Neural cell (in vitro differentiated cells): ENCODE results near the gene SKIDA1. TPM values are rescaled to one million over a fixed set of nuclear protein-coding genes. Genes with fewer than 3 reads are reported as not detected.
A peak's percentile ranks its signal among the peaks of the same experiment; 100 is the strongest.

Experiments
- H2AFZ ChIP-seq: fragments of 200-600, 300-800 bp; sonication (generic), shearing (Covaris generic); 2 replicates; pipeline ENCODE4 v1.6.0; 2014; ENCODE audit warnings: low read depth, mild to moderate bottlenecking, antibody characterized with exemption, low read length, moderate library complexity
- H3F3A ChIP-seq: fragments of 200-600 bp; shearing (Covaris generic); 2 replicates; pipeline ENCODE4 v1.6.1; 2016; ENCODE audit warnings: mild to moderate bottlenecking, moderate library complexity, mixed read lengths, antibody characterized with exemption, low read length; ENCODE audit not compliant: insufficient read depth, poor library complexity, severe bottlenecking
- H3K27ac ChIP-seq: fragments of 200-600, 300-800 bp; sonication (generic), shearing (Covaris generic); 2 replicates; pipeline ENCODE4 v1.5.1; 2014; ENCODE audit warnings: mild to moderate bottlenecking, low read length, moderate library complexity
- H3K27me3 ChIP-seq: fragments of 300-800, 200-600 bp; sonication (generic), shearing (Covaris generic); 2 replicates; pipeline ENCODE4 v1.6.0; 2014; ENCODE audit warnings: mild to moderate bottlenecking, low read depth, low read length, moderate library complexity; ENCODE audit not compliant: insufficient read depth
- H3K36me3 ChIP-seq: fragments of 300-800, 200-600 bp; sonication (generic), shearing (Covaris generic); 2 replicates; pipeline ENCODE4 v1.5.1; 2014; ENCODE audit warnings: mild to moderate bottlenecking, antibody characterized with exemption, low read length, moderate library complexity; ENCODE audit not compliant: insufficient read depth
- H3K4me2 ChIP-seq: fragments of 300-800, 200-600 bp; sonication (generic), shearing (Covaris generic); 2 replicates; pipeline ENCODE4 v1.6.0; 2014; ENCODE audit warnings: mild to moderate bottlenecking, low read length
- H3K4me3 ChIP-seq: fragments of 300-800, 200-600 bp; sonication (generic), shearing (Covaris generic); 2 replicates; pipeline ENCODE4 v1.5.1; 2014; ENCODE audit warnings: mild to moderate bottlenecking, low read length, moderate library complexity
- H3K79me2 ChIP-seq: fragments of 200-600 bp; shearing (Covaris generic); replicated peaks from 2 replicates; pipeline ENCODE4 v1.6.0; 2014; ENCODE audit warnings: mild to moderate bottlenecking, low read length, moderate library complexity; ENCODE audit not compliant: insufficient read depth
- H3K9ac ChIP-seq: fragments of 300-800, 200-600 bp; sonication (generic), shearing (Covaris generic); 2 replicates; pipeline ENCODE4 v1.6.1; 2016; ENCODE audit warnings: mild to moderate bottlenecking, low read length, mixed read lengths
- H3K9me2 ChIP-seq: fragments of 200-600 bp; shearing (Covaris generic); 2 replicates; pipeline ENCODE4 v1.6.1; 2016; ENCODE audit warnings: mild to moderate bottlenecking, low read length, mixed read lengths; ENCODE audit not compliant: insufficient read depth
- H3K9me3 ChIP-seq: fragments of 200-600, 300-800 bp; sonication (generic), shearing (Covaris generic); 2 replicates; pipeline ENCODE4 v1.6.1; 2016; ENCODE audit warnings: mild to moderate bottlenecking, mixed run types, low read length, moderate library complexity, mixed read lengths
- H4K20me1 ChIP-seq: fragments of 200-600 bp; shearing (Covaris generic); 2 replicates; pipeline ENCODE4 v1.6.1; 2016; ENCODE audit warnings: mild to moderate bottlenecking, mixed run types; ENCODE audit not compliant: insufficient read depth
- EP300 ChIP-seq: fragments of 450-650 bp; conservative IDR thresholded peaks from 2 replicates; pipeline ENCODE4 v1.6.1; 2014; ENCODE audit warnings: antibody characterized with exemption, mild to moderate bottlenecking, moderate library complexity; ENCODE audit not compliant: poor library complexity, severe bottlenecking
- EZH2 ChIP-seq: fragments of 200-600, 300-800 bp; shearing (Covaris generic), sonication (generic); IDR thresholded peaks from 2 replicates; pipeline ENCODE4 v1.6.1; 2014; ENCODE audit warnings: antibody characterized with exemption, low read length, borderline replicate concordance, mild to moderate bottlenecking; ENCODE audit not compliant: insufficient read depth, poor library complexity, severe bottlenecking
- MXI1 ChIP-seq: fragments of 450-650 bp; conservative IDR thresholded peaks from 2 replicates; pipeline ENCODE4 v1.6.1; 2014; ENCODE audit warnings: antibody characterized with exemption, mild to moderate bottlenecking; ENCODE audit not compliant: poor library complexity, severe bottlenecking
- POLR2AphosphoS5 ChIP-seq: IDR thresholded peaks from 2 replicates; pipeline ENCODE4 v1.6.1; 2012
- RAD21 ChIP-seq: fragments of 450-650 bp; conservative IDR thresholded peaks from 2 replicates; pipeline ENCODE4 v1.6.1; 2014; ENCODE audit warnings: antibody characterized with exemption, mild to moderate bottlenecking, moderate library complexity
- SMC3 ChIP-seq: fragments of 450-650 bp; conservative IDR thresholded peaks from 2 replicates; pipeline ENCODE4 v1.6.1; 2014; ENCODE audit warnings: antibody characterized with exemption, mild to moderate bottlenecking, moderate library complexity; ENCODE audit not compliant: poor library complexity
- TAF1 ChIP-seq: IDR thresholded peaks from 2 replicates; pipeline ENCODE4 v1.6.1; 2012; ENCODE audit warnings: low read depth
- polyA plus RNA-seq: library from polyadenylated mRNA; depleted of rRNA; stranded (reverse); fragments of >200 nt; gene quantifications from 2 replicates; pipeline ENCODE4 v1.2.3, GENCODE V29; 2014
- TF ChIP-seq, protein P1 (sequence below): fragments of 450-650 bp; IDR thresholded peaks from 2 replicates; pipeline ENCODE4 v1.5.1; 2014; ENCODE audit warnings: antibody characterized with exemption, mild to moderate bottlenecking, moderate library complexity; ENCODE audit not compliant: poor library complexity, severe bottlenecking
- TF ChIP-seq, protein P2 (sequence below): IDR thresholded peaks from 2 replicates; pipeline ENCODE4 v1.6.1; 2012; ENCODE audit warnings: borderline replicate concordance

The SKIDA1 gene
- polyA plus RNA-seq, 1 donor from 2014 or later: 3.7 TPM

DNA sequence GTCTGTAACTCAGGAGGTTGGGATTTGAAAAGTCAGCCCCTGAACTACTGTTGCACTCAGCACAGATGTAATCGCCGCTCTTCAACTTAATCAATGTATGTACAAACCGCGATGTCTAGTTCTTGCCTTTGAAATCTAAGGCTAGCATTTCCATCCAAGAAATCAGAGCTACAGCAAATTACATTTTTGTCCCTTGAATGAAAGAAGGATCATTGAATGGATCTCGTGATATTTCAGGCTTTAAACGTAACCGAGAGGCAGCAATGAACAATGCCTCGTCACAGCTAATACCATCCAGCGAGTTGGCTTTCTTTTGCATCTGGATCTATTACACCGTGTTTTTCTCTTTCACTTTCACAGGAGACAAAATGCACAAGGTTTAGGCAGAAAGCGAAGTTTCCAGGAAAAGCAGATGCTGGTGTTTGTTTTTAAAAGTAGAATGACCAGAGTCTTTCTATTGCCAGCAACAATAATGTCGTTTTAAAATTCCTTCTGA, 5.5 kb downstream of the SKIDA1 start:
- H4K20me1 ChIP-seq: no peaks in the 10 kb centered on the region
- TF ChIP-seq, protein P1, sequence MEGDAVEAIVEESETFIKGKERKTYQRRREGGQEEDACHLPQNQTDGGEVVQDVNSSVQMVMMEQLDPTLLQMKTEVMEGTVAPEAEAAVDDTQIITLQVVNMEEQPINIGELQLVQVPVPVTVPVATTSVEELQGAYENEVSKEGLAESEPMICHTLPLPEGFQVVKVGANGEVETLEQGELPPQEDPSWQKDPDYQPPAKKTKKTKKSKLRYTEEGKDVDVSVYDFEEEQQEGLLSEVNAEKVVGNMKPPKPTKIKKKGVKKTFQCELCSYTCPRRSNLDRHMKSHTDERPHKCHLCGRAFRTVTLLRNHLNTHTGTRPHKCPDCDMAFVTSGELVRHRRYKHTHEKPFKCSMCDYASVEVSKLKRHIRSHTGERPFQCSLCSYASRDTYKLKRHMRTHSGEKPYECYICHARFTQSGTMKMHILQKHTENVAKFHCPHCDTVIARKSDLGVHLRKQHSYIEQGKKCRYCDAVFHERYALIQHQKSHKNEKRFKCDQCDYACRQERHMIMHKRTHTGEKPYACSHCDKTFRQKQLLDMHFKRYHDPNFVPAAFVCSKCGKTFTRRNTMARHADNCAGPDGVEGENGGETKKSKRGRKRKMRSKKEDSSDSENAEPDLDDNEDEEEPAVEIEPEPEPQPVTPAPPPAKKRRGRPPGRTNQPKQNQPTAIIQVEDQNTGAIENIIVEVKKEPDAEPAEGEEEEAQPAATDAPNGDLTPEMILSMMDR: no peak
- TF ChIP-seq RAD21 (no peak), EZH2 (no peak), POLR2AphosphoS5 (no peak), TAF1 (no peak), EP300 (no peak), SMC3 (no peak), MXI1 (no peak)
- TF ChIP-seq, protein P2, sequence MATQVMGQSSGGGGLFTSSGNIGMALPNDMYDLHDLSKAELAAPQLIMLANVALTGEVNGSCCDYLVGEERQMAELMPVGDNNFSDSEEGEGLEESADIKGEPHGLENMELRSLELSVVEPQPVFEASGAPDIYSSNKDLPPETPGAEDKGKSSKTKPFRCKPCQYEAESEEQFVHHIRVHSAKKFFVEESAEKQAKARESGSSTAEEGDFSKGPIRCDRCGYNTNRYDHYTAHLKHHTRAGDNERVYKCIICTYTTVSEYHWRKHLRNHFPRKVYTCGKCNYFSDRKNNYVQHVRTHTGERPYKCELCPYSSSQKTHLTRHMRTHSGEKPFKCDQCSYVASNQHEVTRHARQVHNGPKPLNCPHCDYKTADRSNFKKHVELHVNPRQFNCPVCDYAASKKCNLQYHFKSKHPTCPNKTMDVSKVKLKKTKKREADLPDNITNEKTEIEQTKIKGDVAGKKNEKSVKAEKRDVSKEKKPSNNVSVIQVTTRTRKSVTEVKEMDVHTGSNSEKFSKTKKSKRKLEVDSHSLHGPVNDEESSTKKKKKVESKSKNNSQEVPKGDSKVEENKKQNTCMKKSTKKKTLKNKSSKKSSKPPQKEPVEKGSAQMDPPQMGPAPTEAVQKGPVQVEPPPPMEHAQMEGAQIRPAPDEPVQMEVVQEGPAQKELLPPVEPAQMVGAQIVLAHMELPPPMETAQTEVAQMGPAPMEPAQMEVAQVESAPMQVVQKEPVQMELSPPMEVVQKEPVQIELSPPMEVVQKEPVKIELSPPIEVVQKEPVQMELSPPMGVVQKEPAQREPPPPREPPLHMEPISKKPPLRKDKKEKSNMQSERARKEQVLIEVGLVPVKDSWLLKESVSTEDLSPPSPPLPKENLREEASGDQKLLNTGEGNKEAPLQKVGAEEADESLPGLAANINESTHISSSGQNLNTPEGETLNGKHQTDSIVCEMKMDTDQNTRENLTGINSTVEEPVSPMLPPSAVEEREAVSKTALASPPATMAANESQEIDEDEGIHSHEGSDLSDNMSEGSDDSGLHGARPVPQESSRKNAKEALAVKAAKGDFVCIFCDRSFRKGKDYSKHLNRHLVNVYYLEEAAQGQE: no peak
- peak overlapping the region; percentile 84 for H3K4me2 ChIP-seq
- no peaks in the 10 kb centered on the region for H3K9me3 ChIP-seq
- H3K27me3 ChIP-seq: peaks cover 3% of the 10 kb centered on the region
- H3F3A ChIP-seq: peaks cover 7% of the 10 kb centered on the region
- no peak overlapping the region for H3K27ac ChIP-seq
- no peaks in the 10 kb centered on the region for H3K36me3 ChIP-seq
- peak overlapping the region; percentile 94 for H3K9ac ChIP-seq
- H3K9me2 ChIP-seq: no peaks in the 10 kb centered on the region
- peaks cover 82% of the 10 kb centered on the region for H3K79me2 ChIP-seq
- no peak overlapping the region for H2AFZ ChIP-seq
- H3K4me3 ChIP-seq: peak overlapping the region; percentile 73

DNA sequence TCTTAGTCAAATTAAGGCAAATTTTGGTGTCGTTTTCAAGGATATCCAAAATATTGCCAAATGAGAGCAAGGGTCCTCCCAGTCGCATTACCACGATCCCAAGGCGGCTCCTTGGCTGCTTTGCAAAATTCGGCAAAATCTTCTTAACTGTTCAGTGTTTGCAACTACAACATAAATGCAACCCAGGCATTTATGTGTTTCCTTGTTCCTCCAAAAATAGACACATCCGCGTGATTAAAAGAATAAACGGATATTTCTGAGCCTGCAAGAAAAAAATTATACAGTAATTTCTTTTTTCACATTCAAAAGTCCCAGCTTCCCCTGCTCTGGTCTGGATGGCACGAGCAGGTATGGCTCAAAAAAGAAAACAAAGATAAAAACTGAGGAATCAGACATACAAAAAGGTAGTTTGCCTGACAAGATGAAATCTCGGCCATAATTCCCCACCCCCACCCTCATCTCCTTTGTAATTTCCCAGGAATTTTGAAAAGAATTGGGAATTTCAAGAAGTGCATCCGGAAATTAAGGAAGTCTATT, 6.0 kb downstream of the SKIDA1 start:
- Histone ChIP-seq H3K27me3 (peaks cover 3% of the 10 kb centered on the region), H3K79me2 (peaks cover 87% of the 10 kb centered on the region), H3K4me2 (peak overlapping the region; percentile 84), H3F3A (peaks cover 7% of the 10 kb centered on the region), H3K4me3 (peak overlapping the region; percentile 73), H3K9ac (peak overlapping the region; percentile 94), H3K9me2 (no peaks in the 10 kb centered on the region), H2AFZ (no peak overlapping the region), H3K36me3 (no peaks in the 10 kb centered on the region), H4K20me1 (no peaks in the 10 kb centered on the region), H3K27ac (peak overlapping the region; percentile 79), H3K9me3 (no peaks in the 10 kb centered on the region)
- no peak for TF ChIP-seq POLR2AphosphoS5
- TF ChIP-seq MXI1: no peak
- no peak for TF ChIP-seq TAF1
- no peak for TF ChIP-seq EZH2
- no peak for TF ChIP-seq EP300
- TF ChIP-seq, protein P2: peak; percentile 7
